Endothelial cell of umbilical vein (primary cell): Measurements from ENCODE around the gene HACD3.

Source experiments
- CTCF ChIP-seq, 2 donors: IDR thresholded peaks; 1 replicate in 1 of 2; 2 replicates in 1 of 2; pipeline ENCODE4 v1.5.1; 2011; ENCODE audit warnings: low read length in 2 of 2, mild to moderate bottlenecking in 2 of 2, moderate library complexity in 2 of 2, control low read depth in 1 of 2, inconsistent platforms in 1 of 2, low read depth in 1 of 2; ENCODE audit not compliant: insufficient read depth in 1 of 2; ENCODE audit errors: extremely low read depth in 1 of 2
- EZH2 ChIP-seq: IDR thresholded peaks from 2 replicates; pipeline ENCODE4 v1.6.1; 2012; ENCODE audit warnings: borderline replicate concordance, low read depth, mild to moderate bottlenecking, moderate library complexity, low read length, inconsistent platforms; ENCODE audit not compliant: severe bottlenecking
- FOS ChIP-seq: IDR thresholded peaks from 2 replicates; pipeline ENCODE4 v1.6.1; 2011; ENCODE audit warnings: mild to moderate bottlenecking, low read length, moderate library complexity, borderline replicate concordance; ENCODE audit not compliant: insufficient read depth
- GATA2 ChIP-seq: IDR thresholded peaks from 2 replicates; pipeline ENCODE4 v1.7.0; 2011; ENCODE audit warnings: low read depth, mild to moderate bottlenecking, moderate library complexity, mixed read lengths, low read length; ENCODE audit not compliant: insufficient read length, insufficient read depth
- JUN ChIP-seq: IDR thresholded peaks from 2 replicates; pipeline ENCODE4 v1.6.1; 2011; ENCODE audit warnings: borderline replicate concordance, low read depth; ENCODE audit not compliant: insufficient read length, insufficient read depth
- MAX ChIP-seq: IDR thresholded peaks from 2 replicates; pipeline ENCODE4 v1.6.1; 2011; ENCODE audit not compliant: insufficient read depth, insufficient read length
- MYC ChIP-seq: IDR thresholded peaks from one replicate; pipeline ENCODE4 v1.6.1; 2011; ENCODE audit warnings: mild to moderate bottlenecking, low read depth, low read length
- POLR2A ChIP-seq: IDR thresholded peaks from 2 replicates; pipeline ENCODE4 v1.6.1; 2012; ENCODE audit warnings: low read depth, mild to moderate bottlenecking, control low read depth, low read length
- POLR2AphosphoS5 ChIP-seq: IDR thresholded peaks from 2 replicates; pipeline ENCODE4 v1.6.1; 2012; ENCODE audit warnings: low read depth, mild to moderate bottlenecking, control low read depth, low read length, moderate library complexity; ENCODE audit not compliant: insufficient read depth

DNA sequence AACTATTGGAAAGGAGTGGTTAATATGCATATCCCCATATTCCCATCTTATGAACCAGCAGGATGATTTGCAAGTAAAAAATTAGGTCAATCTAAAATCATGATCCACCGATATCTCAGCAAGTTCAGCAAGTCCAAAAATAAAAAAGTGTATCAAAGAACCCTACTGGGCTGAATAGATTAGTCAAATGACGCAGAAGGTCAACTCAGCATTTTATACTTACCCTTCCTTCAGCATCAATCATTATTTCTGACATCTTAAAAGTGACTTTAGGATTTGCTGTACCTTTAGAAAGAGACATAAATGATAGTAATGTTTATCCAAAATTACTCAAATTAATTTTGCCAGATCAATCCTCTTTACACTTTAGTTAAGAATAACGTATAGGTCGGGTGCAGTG is 45.4 kb upstream of the HACD3 start:
- TF ChIP-seq CTCF (IDR thresholded peaks at IDR 0.05; ENCODE audit: extremely low read depth in 1 of 2, insufficient read depth in 1 of 2, low read depth in 1 of 2, low read length in 2 of 2): no peak
- TF ChIP-seq POLR2A: no peak
- TF ChIP-seq EZH2: no peak
- no peak for TF ChIP-seq MAX
- no peak for TF ChIP-seq MYC
- no peak for TF ChIP-seq POLR2AphosphoS5
- TF ChIP-seq JUN: no peak
- no peak for TF ChIP-seq GATA2
- TF ChIP-seq FOS: no peak
